SK-N-SH (cell line): ENCODE results near the gene CCL4. TPM values are rescaled to one million over a fixed set of nuclear protein-coding genes. Genes with fewer than 3 reads are reported as not detected.

ENCODE experiments used
- CTCF ChIA-PET: fragments of 300-600, 350-600 bp; formaldehyde crosslinking; extraction: SDS; loops from one replicate; lab custom pipeline; 2021; lab: Yijun Ruan, JAX
- POLR2A ChIA-PET: fragments of 350-600 bp; sonication (Branson Sonifier 250); formaldehyde crosslinking; extraction: SDS; loops from one replicate; lab custom pipeline; 2020; ENCODE audit warnings: antibody characterized with exemption, inconsistent platforms; lab: Yijun Ruan, JAX
- DNase-seq: peaks from one replicate; pipeline ENCODE4 v3.0.0; 2012
- H2AFZ ChIP-seq: fragments of 200-600 bp; sonication (generic); 2 replicates; pipeline ENCODE4 v1.8.1; 2016; ENCODE audit warnings: antibody characterized with exemption, mild to moderate bottlenecking, low read depth
- H3F3A ChIP-seq: fragments of 200-600 bp; sonication (generic); replicated peaks from 2 replicates; pipeline ENCODE3; 2016; ENCODE audit warnings: antibody characterized with exemption, mild to moderate bottlenecking; ENCODE audit not compliant: insufficient read depth
- H3K27ac ChIP-seq, 2 experiments: fragments of 200-500 bp in 1 of 2; fragments of 200-600 bp in 1 of 2; sonication (Bioruptor generic) in 1 of 2; sonication (generic), shearing (Covaris generic) in 1 of 2; 2 replicates each; pipeline versions ENCODE4 v1.5.1 to v1.6.1; 2014 to 2016; ENCODE audit warnings: low read depth in 2 of 2, inconsistent platforms in 1 of 2, low read length in 1 of 2, mild to moderate bottlenecking in 1 of 2, mixed read lengths in 1 of 2
- H3K27me3 ChIP-seq: fragments of 200-600 bp; sonication (generic), shearing (Covaris generic); 2 replicates; pipeline ENCODE4 v1.6.1; 2016; ENCODE audit warnings: mixed run types; ENCODE audit not compliant: insufficient read depth
- H3K36me3 ChIP-seq, 2 experiments: fragments of 200-500 bp in 1 of 2; fragments of 200-600 bp in 1 of 2; sonication (Bioruptor generic) in 1 of 2; sonication (generic) in 1 of 2; replicated peaks in 1 of 2; 2 replicates each; pipeline versions ENCODE3 to v1.5.1; 2014 to 2016; ENCODE audit warnings: low read length in 1 of 2, mild to moderate bottlenecking in 1 of 2; ENCODE audit not compliant: insufficient read depth in 2 of 2, control insufficient read depth in 1 of 2
- H3K4me1 ChIP-seq, 2 experiments: fragments of 200-500 bp in 1 of 2; fragments of 200-600 bp in 1 of 2; sonication (Bioruptor generic) in 1 of 2; sonication (generic), shearing (Covaris generic) in 1 of 2; 2 replicates each; pipeline versions ENCODE4 v1.5.1 to v1.6.1; 2014 to 2016; ENCODE audit warnings: low read depth in 1 of 2, low read length in 1 of 2, mixed run types in 1 of 2; ENCODE audit not compliant: insufficient read depth in 2 of 2, control insufficient read depth in 1 of 2
- H3K4me2 ChIP-seq: fragments of 200-600 bp; sonication (generic), shearing (Covaris generic); 2 replicates; pipeline ENCODE4 v1.6.1; 2017; ENCODE audit warnings: mixed run types
- H3K4me3 ChIP-seq, 2 experiments: fragments of 200-500 bp in 1 of 2; fragments of 200-600 bp in 1 of 2; sonication (Bioruptor generic) in 1 of 2; sonication (generic), shearing (Covaris generic) in 1 of 2; 2 replicates each; pipeline versions ENCODE4 v1.5.1 to v1.8.1; 2014 to 2016; ENCODE audit warnings: low read depth in 2 of 2, inconsistent platforms in 1 of 2, low read length in 1 of 2, mild to moderate bottlenecking in 1 of 2, mixed read lengths in 1 of 2, moderate library complexity in 1 of 2
- H3K79me2 ChIP-seq: fragments of 200-600 bp; sonication (generic); 2 replicates; pipeline ENCODE4 v1.8.1; 2017; ENCODE audit warnings: mild to moderate bottlenecking; ENCODE audit not compliant: insufficient read depth
- H3K9ac ChIP-seq: fragments of 200-600 bp; sonication (generic); 2 replicates; pipeline ENCODE4 v1.6.1; 2017; ENCODE audit warnings: mixed run types
- H3K9me2 ChIP-seq: fragments of 200-600 bp; sonication (generic); 2 replicates; pipeline ENCODE4 v1.6.1; 2017; ENCODE audit warnings: mixed run types
- H3K9me3 ChIP-seq: fragments of 200-600 bp; sonication (generic); 2 replicates; pipeline ENCODE4 v1.6.1; 2017; ENCODE audit warnings: mixed run types, mild to moderate bottlenecking, moderate library complexity
- H4K20me1 ChIP-seq: fragments of 200-600 bp; sonication (generic); 2 replicates; pipeline ENCODE4 v1.6.1; 2017; ENCODE audit warnings: mild to moderate bottlenecking, mixed run types; ENCODE audit not compliant: insufficient read depth
- CHD2 ChIP-seq: fragments of 150-350 bp; IDR thresholded peaks from 2 replicates; pipeline ENCODE4 v1.6.1; 2018; ENCODE audit warnings: low read length; ENCODE audit not compliant: partially characterized antibody
- CTCF ChIP-seq: fragments of 200-600 bp; sonication (generic); IDR thresholded peaks from 2 replicates; pipeline ENCODE4 v1.6.1; 2017; ENCODE audit warnings: antibody characterized with exemption, mild to moderate bottlenecking, moderate library complexity
- ELF1 ChIP-seq: IDR thresholded peaks from 2 replicates; pipeline ENCODE4 v1.4.0; 2012
- EZH2phosphoT487 ChIP-seq: fragments of 200-600 bp; sonication (generic); IDR thresholded peaks from 2 replicates; pipeline ENCODE4 v1.6.1; 2017; ENCODE audit warnings: low read depth, mixed run types, mild to moderate bottlenecking, antibody characterized with exemption, moderate library complexity, borderline replicate concordance
- FOSL2 ChIP-seq: IDR thresholded peaks from 2 replicates; pipeline ENCODE4 v1.4.0; 2012; ENCODE audit warnings: low read depth, mild to moderate bottlenecking, moderate library complexity, borderline replicate concordance
- FOXM1 ChIP-seq: IDR thresholded peaks from 2 replicates; pipeline ENCODE4 v1.4.0; 2012; ENCODE audit warnings: low read depth, mild to moderate bottlenecking
- GATA2 ChIP-seq: sonication (generic); formaldehyde crosslinking; IDR thresholded peaks from 2 replicates; pipeline ENCODE4 v1.5.0; 2020; ENCODE audit warnings: mild to moderate bottlenecking, missing genetic modification reagents
- IRF3 ChIP-seq: fragments of 150-350 bp; IDR thresholded peaks from 2 replicates; pipeline ENCODE4 v1.6.1; 2016; ENCODE audit warnings: mild to moderate bottlenecking, low read depth, low read length
- JUND ChIP-seq: IDR thresholded peaks from 2 replicates; pipeline ENCODE4 v1.4.0; 2012
- MAX ChIP-seq: IDR thresholded peaks from 2 replicates; pipeline ENCODE4 v1.4.0; 2012; ENCODE audit warnings: low read depth
- NFIC ChIP-seq: IDR thresholded peaks from 2 replicates; pipeline ENCODE4 v1.4.0; 2012; ENCODE audit warnings: borderline replicate concordance
- RAD21 ChIP-seq: IDR thresholded peaks from 2 replicates; pipeline ENCODE4 v1.6.1; 2012; ENCODE audit warnings: mild to moderate bottlenecking, low read length
- RFX5 ChIP-seq: IDR thresholded peaks from 2 replicates; pipeline ENCODE4 v1.6.1; 2012; ENCODE audit warnings: mild to moderate bottlenecking, improper control_type of control experiment, low read length
- RXRA ChIP-seq: IDR thresholded peaks from 2 replicates; pipeline ENCODE4 v1.4.0; 2012; ENCODE audit warnings: low read depth, mild to moderate bottlenecking, borderline replicate concordance
- SMC3 ChIP-seq: IDR thresholded peaks from 2 replicates; pipeline ENCODE4 v1.6.1; 2012; ENCODE audit warnings: low read depth, low read length, improper control_type of control experiment
- TEAD4 ChIP-seq: IDR thresholded peaks from 2 replicates; pipeline ENCODE4 v1.4.0; 2012; ENCODE audit warnings: mild to moderate bottlenecking, borderline replicate concordance; ENCODE audit not compliant: insufficient read depth
- USF1 ChIP-seq: IDR thresholded peaks from 2 replicates; pipeline ENCODE4 v1.4.0; 2012; ENCODE audit warnings: low read depth, borderline replicate concordance
- USF2 ChIP-seq: fragments of 150-350 bp; IDR thresholded peaks from 2 replicates; pipeline ENCODE4 v1.6.1; 2017; ENCODE audit warnings: antibody characterized with exemption, low read length, low read depth, borderline replicate concordance
- YY1 ChIP-seq: IDR thresholded peaks from 2 replicates; pipeline ENCODE4 v1.4.0; 2012; ENCODE audit warnings: low read depth, mild to moderate bottlenecking
- WGBS: methylation state at CpG from one replicate; pipeline ENCODE4 v1.1.6; 2017; ENCODE audit warnings: low lambda C conversion rate; 5-methylcytosine and 5-hydroxymethylcytosine counted together
- polyA plus RNA-seq, 3 experiments: library from polyadenylated mRNA; depleted of rRNA; stranded (reverse); fragments of >200 nt; gene quantifications; 2 replicates each; pipeline ENCODE4 v1.2.3, GENCODE V29; 2012

The CCL4 gene
- polyA plus RNA-seq, 1 of the 3 experiments (the other 2 are of a cell fraction), result not detected

- CTCF ChIA-PET, result interaction anchor here (0.5 to 1.1 kb wide), 2 partner anchors 22 to 1587 kb away, joined by 3 to 4 read pairs; no protein-coding TSS in a partner anchor
- H3K79me2 ChIP-seq, result no peaks in the 10 kb centered on the region
- no peak overlapping the region for H3K4me2 ChIP-seq
- no peak overlapping the region for H3K27ac ChIP-seq
- no peak for DNase-seq
- no peaks in the 10 kb centered on the region for H3K27me3 ChIP-seq
- H3K4me1 ChIP-seq, result no peaks in the 10 kb centered on the region
- no peaks in the 10 kb centered on the region for H3F3A ChIP-seq
- WGBS, result 4% methylated on average over 7 of the region's 7 CpGs
- TF ChIP-seq FOXM1, result no peak
- no peak for TF ChIP-seq EZH2phosphoT487
- TF ChIP-seq USF1, result no peak
- no peak overlapping the region for H3K9ac ChIP-seq
- no peaks in the 10 kb centered on the region for H3K36me3 ChIP-seq
- H2AFZ ChIP-seq, result no peak overlapping the region
- no peaks in the 10 kb centered on the region for H4K20me1 ChIP-seq
- POLR2A ChIA-PET, result no interaction called here
- no peaks in the 10 kb centered on the region for H3K9me2 ChIP-seq
- no peak overlapping the region for H3K4me3 ChIP-seq
- H3K9me3 ChIP-seq, result no peaks in the 10 kb centered on the region
Measured at GRCh38 chr17:36127199-36127893, 23.7 kb downstream of the CCL4 start.

GRCh38 chr17:36127911-36128310, 24.3 kb downstream of the CCL4 start:
- H3K79me2 ChIP-seq, result no peaks in the 10 kb centered on the region
- no peak overlapping the region for H3K27ac ChIP-seq
- H3K9me2 ChIP-seq, result no peaks in the 10 kb centered on the region
- H3K9me3 ChIP-seq, result no peaks in the 10 kb centered on the region
- DNase-seq, result no peak
- POLR2A ChIA-PET, result no interaction called here
- H3K4me2 ChIP-seq, result no peak overlapping the region
- H3K9ac ChIP-seq, result no peak overlapping the region
- no peaks in the 10 kb centered on the region for H3F3A ChIP-seq
- no peak overlapping the region for H2AFZ ChIP-seq
- no peaks in the 10 kb centered on the region for H3K36me3 ChIP-seq
- H3K4me3 ChIP-seq, result no peak overlapping the region
- no peaks in the 10 kb centered on the region for H4K20me1 ChIP-seq
- CTCF ChIA-PET, result interaction anchor here (1.1 kb wide), 1 partner anchor 22 kb away, joined by 4 read pairs; no protein-coding TSS in a partner anchor
- H3K27me3 ChIP-seq, result no peaks in the 10 kb centered on the region
- H3K4me1 ChIP-seq, result no peaks in the 10 kb centered on the region
- WGBS, result 7% methylated on average over 6 of the region's 6 CpGs
- TF ChIP-seq USF1 (no peak), EZH2phosphoT487 (no peak), TEAD4 (no peak), ELF1 (no peak), MAX (no peak), GATA2 (CRISPR knock-in tag) (no peak), RXRA (no peak), RAD21 (no peak), CTCF (no peak), FOXM1 (no peak), IRF3 (no peak), USF2 (no peak), RFX5 (no peak), JUND (no peak), CHD2 (no peak), YY1 (no peak), NFIC (no peak), FOSL2 (no peak), SMC3 (no peak)
